KOPT-K1 (cell line): ENCODE measurements around the gene TEX19.
"Not testable (repeated sequence)": the region's sequence is repeated elsewhere in the genome, so short reads cannot be mapped to it uniquely, and the experiment has no call there.

Experiments used
- H3K27ac ChIP-seq: fragments of 200-600 bp; sonication (generic); 2 replicates; pipeline ENCODE4 v1.5.1; 2016; ENCODE audit warnings: antibody characterized with exemption, mild to moderate bottlenecking, low read depth, low read length; ENCODE audit not compliant: poor library complexity, severe bottlenecking
- H3K36me3 ChIP-seq: fragments of 200-600 bp; sonication (generic); 2 replicates; pipeline ENCODE4 v1.5.1; 2017; ENCODE audit warnings: antibody characterized with exemption, mild to moderate bottlenecking, low read length, moderate library complexity; ENCODE audit not compliant: insufficient read depth
- H3K9me3 ChIP-seq: fragments of 200-600 bp; sonication (generic); 2 replicates; pipeline ENCODE4 v1.5.1; 2017; ENCODE audit warnings: antibody characterized with exemption, low read length, mild to moderate bottlenecking; ENCODE audit not compliant: insufficient read depth, poor library complexity, severe bottlenecking

The TEX19 gene

DNA sequence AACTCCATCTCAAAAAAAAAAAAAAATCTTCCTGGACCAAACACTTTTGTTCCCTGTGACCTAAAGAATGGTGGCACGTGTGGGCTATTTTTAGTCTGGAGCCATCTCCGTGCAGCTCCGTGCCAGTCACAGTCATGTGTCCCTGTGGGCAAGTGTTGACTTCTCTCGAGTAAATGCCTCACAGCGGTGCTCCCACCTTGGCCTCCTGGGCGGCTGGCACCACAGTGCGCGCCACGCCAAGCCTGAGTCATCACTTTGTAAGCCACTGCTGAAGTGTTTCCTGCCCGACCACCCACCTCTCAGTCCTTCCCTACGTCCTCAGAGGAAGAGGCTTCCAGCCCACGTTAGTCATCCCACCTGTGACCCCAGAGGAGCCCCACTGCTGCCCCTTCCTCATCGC lies 48.2 kb downstream of the TEX19 start:
- Histone ChIP-seq H3K9me3 (no peaks in the 10 kb centered on the region), H3K36me3 (peaks cover 51% of the 10 kb centered on the region), H3K27ac (no peak overlapping the region)

DNA sequence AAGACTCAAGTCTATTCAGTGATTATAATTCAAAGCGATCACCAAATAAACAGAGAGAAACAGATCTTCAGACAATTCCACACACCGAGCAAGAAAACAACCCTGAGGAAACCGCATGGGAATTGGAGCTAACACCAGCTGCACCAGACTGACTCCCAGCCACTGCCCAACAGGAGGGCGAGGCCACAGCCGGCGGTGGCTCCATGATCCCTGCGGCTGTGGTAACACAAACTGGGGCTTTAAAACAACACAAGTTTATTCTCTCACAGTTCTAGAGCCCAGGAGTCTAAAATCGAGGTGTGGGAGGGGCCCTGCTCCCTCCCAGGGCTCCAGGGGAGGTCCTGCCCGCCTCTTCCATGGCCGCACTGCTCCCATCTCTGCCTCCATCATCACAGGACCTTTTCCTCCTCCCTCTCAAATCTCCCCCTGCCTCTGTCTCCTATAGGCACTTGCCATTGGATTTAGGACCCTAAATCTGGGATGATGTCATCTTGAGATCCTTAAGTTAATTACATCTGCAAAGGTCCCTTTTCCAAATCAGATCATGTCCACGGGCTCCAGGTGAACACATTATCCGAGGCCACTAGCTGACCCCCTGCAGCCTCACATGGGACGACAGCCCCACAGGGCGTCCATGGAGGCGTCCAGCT lies 49.4 kb downstream of the TEX19 start:
- Histone ChIP-seq H3K27ac (no peak overlapping the region), H3K36me3 (peaks cover 44% of the 10 kb centered on the region), H3K9me3 (no peaks in the 10 kb centered on the region)

DNA sequence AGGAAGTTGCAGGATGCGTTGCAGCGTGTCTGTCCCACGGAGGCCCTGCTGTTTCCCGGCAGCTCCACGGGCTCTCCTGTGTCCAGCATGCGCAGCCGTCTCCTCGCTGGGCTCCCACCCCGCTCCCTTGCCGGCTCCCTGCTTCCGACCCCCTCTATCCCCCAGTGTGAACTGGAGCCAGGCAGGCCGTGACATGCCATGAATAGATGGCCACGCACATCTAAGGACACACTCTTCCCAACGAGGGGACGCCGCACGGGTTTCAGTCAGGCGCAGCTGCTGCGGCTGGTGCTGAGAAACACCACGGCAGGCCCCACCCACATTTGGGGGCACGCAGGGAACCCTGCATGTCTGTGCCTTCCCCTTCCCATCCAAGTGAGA lies 49.9 kb downstream of the TEX19 start:
- Histone ChIP-seq H3K27ac (no peak overlapping the region), H3K9me3 (no peaks in the 10 kb centered on the region), H3K36me3 (peaks cover 41% of the 10 kb centered on the region)

DNA sequence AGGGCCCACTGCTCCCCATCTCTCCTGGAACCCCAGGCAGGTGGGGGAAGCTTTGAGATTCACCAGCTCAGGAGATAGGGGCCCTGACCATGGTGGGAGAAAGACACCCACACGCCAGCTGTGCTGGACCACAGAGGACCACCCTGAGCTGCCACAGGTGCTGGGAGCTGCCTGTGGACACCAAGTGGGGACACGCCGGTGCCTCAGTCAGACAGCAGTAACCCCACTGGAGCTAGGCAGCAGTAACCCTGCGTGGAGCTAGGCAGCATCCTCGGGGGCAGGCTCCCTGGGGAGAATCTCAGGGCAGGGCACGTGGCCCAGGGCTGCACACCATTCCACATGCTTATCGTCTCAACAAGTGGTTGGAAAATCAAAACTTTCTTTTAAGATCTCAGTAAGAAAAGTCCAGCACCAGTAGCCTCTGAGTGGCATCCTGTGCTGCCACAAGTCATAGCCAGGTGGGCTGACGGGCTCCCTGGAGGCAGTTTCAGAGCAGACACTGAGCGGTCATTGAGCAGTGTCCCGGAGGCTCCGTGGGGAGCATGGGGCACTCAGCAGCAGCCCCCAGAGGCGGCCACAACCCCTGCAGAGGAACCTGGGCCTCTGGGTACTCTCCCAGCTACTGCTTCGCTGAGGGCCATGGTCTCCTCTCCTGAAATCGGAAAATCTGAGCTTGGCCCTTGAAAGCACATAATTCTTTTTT lies 51.1 kb downstream of the TEX19 start:
- Histone ChIP-seq H3K9me3 (no peaks in the 10 kb centered on the region), H3K36me3 (peaks cover 33% of the 10 kb centered on the region), H3K27ac (no peak overlapping the region)

GRCh38 chr17:82411396-82412053 lies 52.5 kb downstream of the TEX19 start:
- Histone ChIP-seq H3K36me3 (peaks cover 23% of the 10 kb centered on the region), H3K9me3 (no peaks in the 10 kb centered on the region), H3K27ac (no peak overlapping the region)

DNA sequence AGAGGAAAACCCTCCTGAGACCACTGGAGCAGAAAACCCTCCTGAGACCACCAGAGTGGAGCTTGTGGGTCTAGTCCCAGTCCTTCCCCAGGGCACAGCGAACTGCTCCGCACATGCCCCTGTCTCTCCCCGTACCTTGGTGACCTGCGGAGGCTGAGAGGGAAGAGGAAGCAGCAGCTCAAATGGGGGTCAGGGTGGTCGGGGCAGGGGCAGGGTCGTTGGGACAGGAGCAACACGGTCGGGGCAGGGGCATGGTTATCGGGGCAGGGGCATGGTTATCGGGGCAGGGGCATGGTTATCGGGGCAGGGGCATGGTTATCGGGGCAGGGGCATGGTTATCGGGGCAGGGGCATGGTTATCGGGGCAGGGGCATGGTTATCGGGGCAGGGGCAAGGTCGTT lies 53.0 kb downstream of the TEX19 start:
- H3K36me3 ChIP-seq: peaks cover 23% of the 10 kb centered on the region
- not testable (repeated sequence) for H3K9me3 ChIP-seq, H3K27ac ChIP-seq

DNA sequence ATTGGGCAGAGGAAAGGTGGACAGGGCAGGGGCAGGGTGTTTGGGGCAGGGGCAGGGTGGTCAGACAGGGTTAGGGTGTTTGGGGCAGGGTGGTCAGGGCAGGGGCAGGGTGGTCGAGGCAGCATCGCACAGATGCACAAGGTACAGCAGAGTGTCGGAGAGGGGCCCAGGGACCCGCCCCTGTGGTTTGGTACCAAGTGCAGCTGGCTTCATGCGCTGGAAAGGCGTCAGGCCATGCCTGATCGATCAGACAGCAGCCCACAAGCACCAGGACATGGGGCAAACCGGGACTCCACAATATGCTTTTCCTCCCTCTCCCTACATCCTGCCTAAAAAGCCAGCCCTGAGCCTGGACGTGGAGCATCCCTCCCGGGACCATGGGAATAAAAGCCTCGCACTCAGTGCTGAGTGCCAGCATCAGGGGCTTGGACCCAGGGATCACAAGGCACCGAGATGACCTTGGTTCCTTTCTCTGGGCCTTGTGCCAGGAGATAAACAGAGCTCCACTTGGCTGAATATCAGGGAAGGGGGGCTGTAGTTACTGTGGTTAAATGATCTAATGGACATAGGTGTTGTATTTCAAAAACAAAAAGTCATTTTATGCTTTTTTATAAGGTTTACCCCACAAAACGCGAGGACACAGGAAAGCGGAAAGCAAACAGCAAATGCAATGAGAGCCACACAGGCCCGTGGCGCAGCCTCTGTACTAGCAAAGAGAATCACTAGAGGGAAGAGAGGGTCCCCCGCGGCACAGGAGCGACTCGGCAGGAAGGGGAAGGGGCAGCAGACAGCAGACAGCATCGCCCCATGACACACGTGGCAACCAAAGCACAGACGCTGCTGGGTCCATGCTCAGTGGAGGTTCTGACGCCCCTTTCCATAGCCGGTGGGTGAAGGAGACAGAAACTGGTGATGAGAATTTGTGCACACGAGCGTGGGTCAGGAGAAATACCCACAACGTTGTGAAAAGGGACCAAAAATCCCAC lies 53.8 kb downstream of the TEX19 start:
- H3K36me3 ChIP-seq: peaks cover 23% of the 10 kb centered on the region
- no peak overlapping the region for H3K27ac ChIP-seq
- no peaks in the 10 kb centered on the region for H3K9me3 ChIP-seq
